Gastrocnemius medialis (tissue), 4 donors: ENCODE results near the gene TMEM132A.

ENCODE experiments used
- CTCF ChIP-seq, 5 experiments: fragments of 450-650 bp in 3 of 5; fragments of 200-600 bp in 2 of 5; sonication (generic) in 2 of 5; IDR thresholded peaks in 4 of 5; conservative IDR thresholded peaks in 1 of 5; 1 replicate in 4 of 5; 2 replicates in 1 of 5; pipeline ENCODE4 v1.5.1; 2016 to 2019; ENCODE audit warnings: antibody characterized with exemption in 5 of 5, mild to moderate bottlenecking in 3 of 5, moderate library complexity in 3 of 5
- POLR2A ChIP-seq, 2 donors: fragments of 450-650 bp; IDR thresholded peaks; one replicate each; pipeline ENCODE4 v1.6.1; 2017; ENCODE audit warnings: antibody characterized with exemption in 2 of 2, mild to moderate bottlenecking in 2 of 2, moderate library complexity in 2 of 2

- TF ChIP-seq CTCF (IDR thresholded peaks at IDR 0.05 in 4 of 5, conservative IDR thresholded peaks at IDR 0.05 in 1 of 5) (no peak), POLR2A (IDR thresholded peaks at IDR 0.05) (no peak)
Observed at GRCh38 chr11:60947700-60948099, 23.4 kb downstream of the TMEM132A start.
